Fibroblast of lung (primary cell): ENCODE results near the gene MRPS27.

ENCODE experiments used
- CTCF ChIP-seq, 2 donors: IDR thresholded peaks in 1 of 2; conservative IDR thresholded peaks in 1 of 2; 1 replicate in 1 of 2; 2 replicates in 1 of 2; pipeline ENCODE4 v1.5.1; 2011 to 2012; ENCODE audit warnings: low read length in 2 of 2, control low read depth in 1 of 2, inconsistent platforms in 1 of 2, low read depth in 1 of 2, mild to moderate bottlenecking in 1 of 2
- EZH2 ChIP-seq: IDR thresholded peaks from 2 replicates; pipeline ENCODE4 v1.5.1; 2012; ENCODE audit warnings: low read length, control low read depth, mild to moderate bottlenecking; ENCODE audit errors: missing control alignments

GRCh38 chr5:72206994-72207393, 113.0 kb downstream of the MRPS27 start:
- TF ChIP-seq CTCF (conservative IDR thresholded peaks at IDR 0.05 in 1 of 2, IDR thresholded peaks at IDR 0.05 in 1 of 2; ENCODE audit: low read depth in 1 of 2, low read length in 2 of 2): no peak
- no peak for TF ChIP-seq EZH2
